Fibroblast of the aortic adventitia (primary cell): ENCODE data around the gene FAM107A. TPM values are rescaled to one million over a fixed set of nuclear protein-coding genes. Genes with fewer than 3 reads are reported as not detected.

Experiments used
- DNase-seq: peaks from one replicate; pipeline ENCODE4 v3.0.0-alpha.2; 2010; ENCODE audit warnings: low read depth
- H3K4me3 ChIP-seq: 2 replicates; pipeline ENCODE4 v1.5.1; 2011; ENCODE audit warnings: low read depth, mild to moderate bottlenecking, control low read depth, low read length, moderate library complexity
- total RNA-seq: library from RNA; depleted of rRNA; stranded (reverse); fragments of >200 nt; gene quantifications from 2 replicates; pipeline ENCODE4 v1.2.3, GENCODE V29; 2012; ENCODE audit warnings: low replicate concordance
- TF ChIP-seq, protein P1 (sequence below): IDR thresholded peaks from 2 replicates; pipeline ENCODE4 v1.5.1; 2011; ENCODE audit warnings: mild to moderate bottlenecking, low read length, control low read depth, inconsistent platforms; ENCODE audit not compliant: insufficient read depth

Gene FAM107A
- 0.54 TPM in 1 of 2 replicates, not detected in the other for total RNA-seq

DNA sequence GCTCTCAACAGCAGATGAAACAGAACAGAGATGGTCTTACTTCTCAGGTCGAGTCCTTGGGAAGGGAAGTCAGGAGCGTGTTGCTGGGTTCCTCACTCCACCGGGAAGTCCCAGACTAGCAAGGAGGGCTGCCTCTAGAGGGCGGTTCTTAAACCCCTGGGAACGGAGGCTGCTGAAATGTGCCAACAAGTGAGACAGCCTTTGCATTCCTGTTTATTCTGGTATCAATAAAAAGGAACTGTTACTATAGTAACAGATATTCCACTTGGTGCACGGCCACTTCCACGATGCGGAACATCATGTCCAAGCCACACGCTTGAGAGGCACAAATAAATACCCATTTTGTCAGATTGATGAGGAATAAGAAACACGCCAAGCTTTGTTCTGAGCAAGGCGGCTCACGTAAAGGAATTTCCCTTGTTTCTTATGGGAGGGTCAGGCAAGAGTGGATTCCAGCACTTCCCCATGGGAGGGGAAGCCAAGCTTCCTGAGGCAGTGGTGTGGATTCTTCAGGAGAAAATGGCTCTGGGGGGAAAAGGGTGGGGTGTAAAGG, at the start of gene FAM107A:
FAM107A (minus strand) TSS at position 123 of the 553 bp plus-strand sequence. CDS start 7,531 bp downstream, outside the sequence.
- peak within 1 kb of the TSS; percentile 18 for H3K4me3 ChIP-seq
- TF ChIP-seq, protein P1, sequence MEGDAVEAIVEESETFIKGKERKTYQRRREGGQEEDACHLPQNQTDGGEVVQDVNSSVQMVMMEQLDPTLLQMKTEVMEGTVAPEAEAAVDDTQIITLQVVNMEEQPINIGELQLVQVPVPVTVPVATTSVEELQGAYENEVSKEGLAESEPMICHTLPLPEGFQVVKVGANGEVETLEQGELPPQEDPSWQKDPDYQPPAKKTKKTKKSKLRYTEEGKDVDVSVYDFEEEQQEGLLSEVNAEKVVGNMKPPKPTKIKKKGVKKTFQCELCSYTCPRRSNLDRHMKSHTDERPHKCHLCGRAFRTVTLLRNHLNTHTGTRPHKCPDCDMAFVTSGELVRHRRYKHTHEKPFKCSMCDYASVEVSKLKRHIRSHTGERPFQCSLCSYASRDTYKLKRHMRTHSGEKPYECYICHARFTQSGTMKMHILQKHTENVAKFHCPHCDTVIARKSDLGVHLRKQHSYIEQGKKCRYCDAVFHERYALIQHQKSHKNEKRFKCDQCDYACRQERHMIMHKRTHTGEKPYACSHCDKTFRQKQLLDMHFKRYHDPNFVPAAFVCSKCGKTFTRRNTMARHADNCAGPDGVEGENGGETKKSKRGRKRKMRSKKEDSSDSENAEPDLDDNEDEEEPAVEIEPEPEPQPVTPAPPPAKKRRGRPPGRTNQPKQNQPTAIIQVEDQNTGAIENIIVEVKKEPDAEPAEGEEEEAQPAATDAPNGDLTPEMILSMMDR: peak; percentile 51
- DNase-seq: peak; percentile 85

DNA sequence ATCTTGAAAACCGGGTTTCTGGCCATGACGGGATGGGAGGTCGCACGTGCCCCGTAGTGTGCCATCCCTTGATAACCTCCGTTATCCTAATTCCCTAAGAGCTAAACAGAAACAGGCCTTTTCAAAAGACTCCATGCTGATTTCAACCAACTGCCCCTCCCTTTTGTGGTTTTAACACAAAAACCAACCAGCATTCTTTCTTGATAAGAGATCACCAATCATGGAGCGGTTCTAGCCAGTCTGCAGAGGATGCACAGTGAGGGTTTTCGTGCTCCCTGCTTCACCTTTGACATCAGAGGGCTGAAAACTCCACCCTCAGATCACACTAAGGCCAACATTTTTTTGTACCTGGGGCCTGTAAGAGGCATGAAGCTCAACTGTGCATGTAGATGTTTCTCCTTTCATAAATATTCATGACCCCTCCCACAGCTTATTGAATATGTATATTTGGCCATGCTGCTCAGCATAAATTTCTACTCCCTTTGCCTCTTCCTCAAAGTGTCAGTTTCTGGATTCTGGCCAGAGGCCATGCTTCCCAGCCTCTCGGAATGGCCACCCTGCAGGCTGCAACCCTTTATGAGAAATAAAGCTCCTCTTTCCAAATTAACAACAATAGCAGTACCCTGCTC, 48.1 kb upstream of the FAM107A start:
- DNase-seq: no peak

DNA sequence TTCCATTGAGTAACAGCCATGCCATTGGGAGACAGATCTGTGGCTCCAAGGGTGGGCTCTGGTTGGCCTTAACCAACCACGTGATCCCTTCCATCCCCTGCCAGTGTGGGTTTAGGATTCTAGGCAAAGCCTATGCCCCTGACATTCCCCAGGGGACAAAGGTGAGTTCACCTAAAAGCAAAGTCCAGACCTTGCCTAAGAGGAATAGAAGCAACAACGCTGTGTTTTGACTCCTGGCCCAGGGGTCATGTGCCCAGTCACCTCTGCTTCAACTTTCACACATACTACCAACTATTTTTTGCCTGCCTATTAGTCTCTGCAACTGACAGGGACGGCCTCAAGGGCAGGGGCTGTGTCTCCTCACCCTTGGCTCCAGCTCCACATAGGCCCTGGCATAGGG, 47.4 kb upstream of the FAM107A start:
- H3K4me3 ChIP-seq: no peak overlapping the region
- DNase-seq: no peak
- TF ChIP-seq, protein P1: no peak

More for the DNA sequence above, 48.1 kb upstream of the FAM107A start:
- H3K4me3 ChIP-seq: no peak overlapping the region
- TF ChIP-seq, protein P1: no peak

- DNase-seq: peak; percentile 23
- H3K4me3 ChIP-seq: no peak overlapping the region
- TF ChIP-seq, protein P1: no peak
Measured at GRCh38 chr3:58623961-58624360, 46.8 kb upstream of the FAM107A start.

GRCh38 chr3:58623478-58623877, 46.3 kb upstream of the FAM107A start:
- no peak overlapping the region for H3K4me3 ChIP-seq
- TF ChIP-seq, protein P1: no peak
- DNase-seq: no peak

DNA sequence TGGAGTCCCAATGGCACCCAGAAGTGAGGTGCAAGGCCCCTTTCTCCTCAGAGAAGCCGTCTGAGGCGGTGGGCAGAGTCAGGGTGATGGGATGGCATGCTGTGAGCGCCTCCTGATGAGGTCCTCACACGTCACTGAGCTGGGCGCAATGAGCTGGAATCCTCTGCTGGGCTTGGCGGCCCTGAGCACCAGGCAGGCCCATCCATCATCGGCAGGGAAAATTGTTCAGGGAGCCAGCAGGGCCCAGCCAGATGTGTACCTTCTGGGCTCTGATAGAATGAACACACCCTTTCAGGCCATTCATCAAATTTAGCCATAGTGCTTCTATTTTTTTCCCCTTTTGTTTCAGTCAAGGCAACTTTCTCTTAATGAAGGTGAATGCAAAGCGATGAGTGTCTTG, 45.7 kb upstream of the FAM107A start:
- TF ChIP-seq, protein P1: no peak
- DNase-seq: peak; percentile 13
- H3K4me3 ChIP-seq: no peak overlapping the region
